GM23338 (cell line): ENCODE measurements around the gene PTH2. TPM values are rescaled to one million over a fixed set of nuclear protein-coding genes. Genes with fewer than 3 reads are reported as not detected.

Source experiments
- ATAC-seq: fragments of 200-7000 bp; cut with Tn5 transposase; 3 replicates; pipeline ENCODE4 v1.9.1; 2020
- DNase-seq: peaks from one replicate; pipeline ENCODE4 v3.0.0-alpha.2; 2015; ENCODE audit warnings: low spot score
- H2AFZ ChIP-seq: fragments of 200-600 bp; sonication (generic); 2 replicates; pipeline ENCODE4 v1.8.0; 2016; ENCODE audit warnings: antibody characterized with exemption, mild to moderate bottlenecking, moderate library complexity
- H3F3A ChIP-seq: fragments of 200-600 bp; sonication (generic); replicated peaks from 2 replicates; pipeline ENCODE4 v1.8.0; 2017; ENCODE audit warnings: antibody characterized with exemption, mixed run types, low read depth
- H3K27ac ChIP-seq: fragments of 200-600 bp; sonication (generic); 2 replicates; pipeline ENCODE4 v1.6.1; 2016; ENCODE audit warnings: low read depth
- H3K27me3 ChIP-seq: fragments of 200-600 bp; sonication (generic); 2 replicates; pipeline ENCODE4 v1.8.0; 2016; ENCODE audit warnings: mild to moderate bottlenecking, mixed run types, moderate library complexity; ENCODE audit not compliant: insufficient read depth
- H3K36me3 ChIP-seq: fragments of 200-600 bp; sonication (generic); 2 replicates; pipeline ENCODE4 v1.8.0; 2016; ENCODE audit warnings: mild to moderate bottlenecking; ENCODE audit not compliant: insufficient read depth
- H3K4me1 ChIP-seq: fragments of 200-600 bp; sonication (generic); 2 replicates; pipeline ENCODE4 v1.8.0; 2016; ENCODE audit warnings: mild to moderate bottlenecking, moderate library complexity; ENCODE audit not compliant: insufficient read depth
- H3K4me2 ChIP-seq: fragments of 200-600 bp; sonication (generic); 2 replicates; pipeline ENCODE4 v1.7.1; 2017; ENCODE audit warnings: mixed run types
- H3K4me3 ChIP-seq: fragments of 200-600 bp; sonication (generic); 2 replicates; pipeline ENCODE4 v1.6.1; 2016; ENCODE audit warnings: mixed run types
- H3K79me2 ChIP-seq: fragments of 200-600 bp; sonication (generic); replicated peaks from 2 replicates; pipeline ENCODE4 v1.8.0; 2017; ENCODE audit warnings: mild to moderate bottlenecking; ENCODE audit not compliant: insufficient read depth
- H3K9me2 ChIP-seq: fragments of 200-600 bp; sonication (generic); 2 replicates; pipeline ENCODE4 v1.8.0; 2017; ENCODE audit not compliant: insufficient read depth
- H4K20me1 ChIP-seq: fragments of 200-600 bp; sonication (generic); replicated peaks from 2 replicates; pipeline ENCODE4 v1.8.0; 2017; ENCODE audit warnings: mild to moderate bottlenecking; ENCODE audit not compliant: insufficient read depth
- H3K27ac Mint-ChIP-seq: 2 replicates; pipeline ENCODE4 v1.8.0; 2020; ENCODE audit warnings: inconsistent platforms, mild to moderate bottlenecking, moderate library complexity, mixed read lengths
- H3K27me3 Mint-ChIP-seq: 3 replicates; pipeline ENCODE4 v1.8.0; 2022; ENCODE audit warnings: low read depth, mild to moderate bottlenecking, moderate library complexity, mixed read lengths, inconsistent platforms; ENCODE audit not compliant: insufficient read depth, poor library complexity
- H3K36me3 Mint-ChIP-seq: 3 replicates; pipeline ENCODE4 v1.8.0; 2021; ENCODE audit warnings: low read depth, mild to moderate bottlenecking, inconsistent platforms, moderate library complexity, mixed read lengths
- H3K4me1 Mint-ChIP-seq: 3 replicates; pipeline ENCODE4 v1.8.0; 2020; ENCODE audit warnings: mild to moderate bottlenecking, inconsistent platforms, mixed read lengths
- H3K4me3 Mint-ChIP-seq: 3 replicates; pipeline ENCODE4 v1.8.0; 2021; ENCODE audit warnings: moderate library complexity, mild to moderate bottlenecking, inconsistent platforms, mixed read lengths
- H3K9me3 Mint-ChIP-seq: 3 replicates; pipeline ENCODE4 v1.8.0; 2020; ENCODE audit warnings: moderate library complexity, mild to moderate bottlenecking, inconsistent platforms, mixed read lengths
- CREB1 ChIP-seq: fragments of 250-450 bp; sonication (Bioruptor Pico); IDR thresholded peaks from 2 replicates; pipeline ENCODE4 v1.5.0; 2020; ENCODE audit warnings: low read depth, mild to moderate bottlenecking, moderate library complexity
- ETS1 ChIP-seq: IDR thresholded peaks from 2 replicates; pipeline ENCODE4 v1.6.1; 2016; ENCODE audit warnings: antibody characterized with exemption
- EZH2 ChIP-seq: fragments of 200-600 bp; sonication (generic); IDR thresholded peaks from one replicate; pipeline ENCODE4 v1.8.0; 2017; ENCODE audit warnings: antibody characterized with exemption, mild to moderate bottlenecking, low read depth; ENCODE audit not compliant: unreplicated experiment
- EZH2phosphoT487 ChIP-seq: fragments of 200-600 bp; sonication (generic); IDR thresholded peaks from one replicate; pipeline ENCODE4 v1.8.1; 2018; ENCODE audit warnings: antibody characterized with exemption; ENCODE audit not compliant: unreplicated experiment
- JUNB ChIP-seq: IDR thresholded peaks from one replicate; pipeline ENCODE4 v1.6.1; 2016; ENCODE audit warnings: antibody characterized with exemption; ENCODE audit not compliant: unreplicated experiment
- NANOG ChIP-seq: IDR thresholded peaks from 2 replicates; pipeline ENCODE4 v1.6.1; 2016; ENCODE audit warnings: antibody characterized with exemption, borderline replicate concordance
- POLR2AphosphoS5 ChIP-seq: IDR thresholded peaks from 2 replicates; pipeline ENCODE4 v1.6.1; 2016; ENCODE audit warnings: antibody characterized with exemption, low read depth
- REST ChIP-seq: IDR thresholded peaks from one replicate; pipeline ENCODE4 v1.6.1; 2018; ENCODE audit warnings: antibody characterized with exemption; ENCODE audit not compliant: unreplicated experiment
- STAT1 ChIP-seq: IDR thresholded peaks from one replicate; pipeline ENCODE4 v1.6.1; 2016; ENCODE audit warnings: antibody characterized with exemption; ENCODE audit not compliant: unreplicated experiment
- ZNF114 ChIP-seq: fragments of 250-450 bp; sonication (Bioruptor Pico); IDR thresholded peaks from 2 replicates; pipeline ENCODE4 v1.5.0; 2020; ENCODE audit warnings: mild to moderate bottlenecking, moderate library complexity
- ZNF331 ChIP-seq: fragments of 250-450 bp; sonication (Bioruptor Pico); IDR thresholded peaks from 2 replicates; pipeline ENCODE4 v1.5.0; 2020; ENCODE audit warnings: low read depth, mild to moderate bottlenecking, moderate library complexity
- polyA plus RNA-seq: library from polyadenylated mRNA; unstranded; fragments of >200 nt; fragmentation: Nextera tagmentation; extraction: Ambion mirVana; gene quantifications from 2 replicates; pipeline ENCODE4 v1.2.1, GENCODE V29; 2016
- total RNA-seq: library from RNA; depleted of rRNA; stranded (reverse); fragments of >200 nt; shearing (Covaris generic); gene quantifications from 2 replicates; pipeline ENCODE4 v1.2.3, GENCODE V29; 2014
- TF ChIP-seq, protein P1 (sequence below): fragments of 250-450 bp; sonication (Bioruptor Pico); IDR thresholded peaks from 2 replicates; pipeline ENCODE4 v1.5.0; 2020; ENCODE audit warnings: mild to moderate bottlenecking, moderate library complexity
- TF ChIP-seq, protein P2 (sequence below), 2 experiments: fragments of 200-600 bp in 1 of 2; sonication (generic) in 1 of 2; conservative IDR thresholded peaks; 2 replicates each; pipeline versions ENCODE4 v1.5.1 to v1.6.1; 2016 to 2017; ENCODE audit warnings: antibody characterized with exemption in 2 of 2, low read depth in 2 of 2, mild to moderate bottlenecking in 2 of 2, moderate library complexity in 1 of 2

Gene PTH2
- total and polyA plus RNA-seq, 2 experiments from 2014 or later: 1.6 TPM; not detected in 1

- H4K20me1 ChIP-seq: peaks cover 8% of the 10 kb centered on the region; the same call in 1 of the 2 replicates
- H3K27ac ChIP-seq: peak within 1 kb of the TSS; percentile 100
- Mint-ChIP-seq H3K4me3 (peak within 1 kb of the TSS; percentile 95), H3K36me3 (peaks cover 44% of the 10 kb centered on the region), H3K9me3 (peaks cover 9% of the 10 kb centered on the region; the same call in 2 of the 3 replicates), H3K27ac (peak within 1 kb of the TSS; percentile 99), H3K4me1 (peaks cover 12% of the 10 kb centered on the region), H3K27me3 (peaks cover 22% of the 10 kb centered on the region)
- peaks cover 4% of the 10 kb centered on the region; the same call in 1 of the 2 replicates for H3K36me3 ChIP-seq
- TF ChIP-seq ZNF331 (CRISPR knock-in tag): no peak
- TF ChIP-seq, protein P1, sequence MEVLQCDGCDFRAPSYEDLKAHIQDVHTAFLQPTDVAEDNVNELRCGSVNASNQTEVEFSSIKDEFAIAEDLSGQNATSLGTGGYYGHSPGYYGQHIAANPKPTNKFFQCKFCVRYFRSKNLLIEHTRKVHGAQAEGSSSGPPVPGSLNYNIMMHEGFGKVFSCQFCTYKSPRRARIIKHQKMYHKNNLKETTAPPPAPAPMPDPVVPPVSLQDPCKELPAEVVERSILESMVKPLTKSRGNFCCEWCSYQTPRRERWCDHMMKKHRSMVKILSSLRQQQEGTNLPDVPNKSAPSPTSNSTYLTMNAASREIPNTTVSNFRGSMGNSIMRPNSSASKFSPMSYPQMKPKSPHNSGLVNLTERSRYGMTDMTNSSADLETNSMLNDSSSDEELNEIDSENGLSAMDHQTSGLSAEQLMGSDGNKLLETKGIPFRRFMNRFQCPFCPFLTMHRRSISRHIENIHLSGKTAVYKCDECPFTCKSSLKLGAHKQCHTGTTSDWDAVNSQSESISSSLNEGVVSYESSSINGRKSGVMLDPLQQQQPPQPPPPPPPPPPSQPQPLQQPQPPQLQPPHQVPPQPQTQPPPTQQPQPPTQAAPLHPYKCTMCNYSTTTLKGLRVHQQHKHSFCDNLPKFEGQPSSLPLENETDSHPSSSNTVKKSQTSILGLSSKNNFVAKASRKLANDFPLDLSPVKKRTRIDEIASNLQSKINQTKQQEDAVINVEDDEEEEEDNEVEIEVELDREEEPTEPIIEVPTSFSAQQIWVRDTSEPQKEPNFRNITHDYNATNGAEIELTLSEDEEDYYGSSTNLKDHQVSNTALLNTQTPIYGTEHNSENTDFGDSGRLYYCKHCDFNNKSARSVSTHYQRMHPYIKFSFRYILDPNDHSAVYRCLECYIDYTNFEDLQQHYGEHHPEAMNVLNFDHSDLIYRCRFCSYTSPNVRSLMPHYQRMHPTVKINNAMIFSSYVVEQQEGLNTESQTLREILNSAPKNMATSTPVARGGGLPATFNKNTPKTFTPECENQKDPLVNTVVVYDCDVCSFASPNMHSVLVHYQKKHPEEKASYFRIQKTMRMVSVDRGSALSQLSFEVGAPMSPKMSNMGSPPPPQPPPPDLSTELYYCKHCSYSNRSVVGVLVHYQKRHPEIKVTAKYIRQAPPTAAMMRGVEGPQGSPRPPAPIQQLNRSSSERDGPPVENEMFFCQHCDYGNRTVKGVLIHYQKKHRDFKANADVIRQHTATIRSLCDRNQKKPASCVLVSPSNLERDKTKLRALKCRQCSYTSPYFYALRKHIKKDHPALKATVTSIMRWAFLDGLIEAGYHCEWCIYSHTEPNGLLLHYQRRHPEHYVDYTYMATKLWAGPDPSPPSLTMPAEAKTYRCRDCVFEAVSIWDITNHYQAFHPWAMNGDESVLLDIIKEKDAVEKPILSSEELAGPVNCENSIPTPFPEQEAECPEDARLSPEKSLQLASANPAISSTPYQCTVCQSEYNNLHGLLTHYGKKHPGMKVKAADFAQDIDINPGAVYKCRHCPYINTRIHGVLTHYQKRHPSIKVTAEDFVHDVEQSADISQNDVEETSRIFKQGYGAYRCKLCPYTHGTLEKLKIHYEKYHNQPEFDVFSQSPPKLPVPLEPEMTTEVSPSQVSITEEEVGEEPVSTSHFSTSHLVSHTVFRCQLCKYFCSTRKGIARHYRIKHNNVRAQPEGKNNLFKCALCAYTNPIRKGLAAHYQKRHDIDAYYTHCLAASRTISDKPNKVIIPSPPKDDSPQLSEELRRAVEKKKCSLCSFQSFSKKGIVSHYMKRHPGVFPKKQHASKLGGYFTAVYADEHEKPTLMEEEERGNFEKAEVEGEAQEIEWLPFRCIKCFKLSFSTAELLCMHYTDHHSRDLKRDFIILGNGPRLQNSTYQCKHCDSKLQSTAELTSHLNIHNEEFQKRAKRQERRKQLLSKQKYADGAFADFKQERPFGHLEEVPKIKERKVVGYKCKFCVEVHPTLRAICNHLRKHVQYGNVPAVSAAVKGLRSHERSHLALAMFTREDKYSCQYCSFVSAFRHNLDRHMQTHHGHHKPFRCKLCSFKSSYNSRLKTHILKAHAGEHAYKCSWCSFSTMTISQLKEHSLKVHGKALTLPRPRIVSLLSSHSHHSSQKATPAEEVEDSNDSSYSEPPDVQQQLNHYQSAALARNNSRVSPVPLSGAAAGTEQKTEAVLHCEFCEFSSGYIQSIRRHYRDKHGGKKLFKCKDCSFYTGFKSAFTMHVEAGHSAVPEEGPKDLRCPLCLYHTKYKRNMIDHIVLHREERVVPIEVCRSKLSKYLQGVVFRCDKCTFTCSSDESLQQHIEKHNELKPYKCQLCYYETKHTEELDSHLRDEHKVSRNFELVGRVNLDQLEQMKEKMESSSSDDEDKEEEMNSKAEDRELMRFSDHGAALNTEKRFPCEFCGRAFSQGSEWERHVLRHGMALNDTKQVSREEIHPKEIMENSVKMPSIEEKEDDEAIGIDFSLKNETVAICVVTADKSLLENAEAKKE (CRISPR knock-in tag): no peak
- no peak for TF ChIP-seq EZH2phosphoT487
- no peak for TF ChIP-seq EZH2
- TF ChIP-seq ZNF114 (CRISPR knock-in tag): no peak
- no peak for TF ChIP-seq JUNB
- TF ChIP-seq STAT1: no peak
- TF ChIP-seq CREB1 (CRISPR knock-in tag): peak; percentile 34
- peak; percentile 90 for TF ChIP-seq POLR2AphosphoS5
- TF ChIP-seq REST: no peak
- peak; percentile 53 for TF ChIP-seq ETS1
- TF ChIP-seq, protein P2, sequence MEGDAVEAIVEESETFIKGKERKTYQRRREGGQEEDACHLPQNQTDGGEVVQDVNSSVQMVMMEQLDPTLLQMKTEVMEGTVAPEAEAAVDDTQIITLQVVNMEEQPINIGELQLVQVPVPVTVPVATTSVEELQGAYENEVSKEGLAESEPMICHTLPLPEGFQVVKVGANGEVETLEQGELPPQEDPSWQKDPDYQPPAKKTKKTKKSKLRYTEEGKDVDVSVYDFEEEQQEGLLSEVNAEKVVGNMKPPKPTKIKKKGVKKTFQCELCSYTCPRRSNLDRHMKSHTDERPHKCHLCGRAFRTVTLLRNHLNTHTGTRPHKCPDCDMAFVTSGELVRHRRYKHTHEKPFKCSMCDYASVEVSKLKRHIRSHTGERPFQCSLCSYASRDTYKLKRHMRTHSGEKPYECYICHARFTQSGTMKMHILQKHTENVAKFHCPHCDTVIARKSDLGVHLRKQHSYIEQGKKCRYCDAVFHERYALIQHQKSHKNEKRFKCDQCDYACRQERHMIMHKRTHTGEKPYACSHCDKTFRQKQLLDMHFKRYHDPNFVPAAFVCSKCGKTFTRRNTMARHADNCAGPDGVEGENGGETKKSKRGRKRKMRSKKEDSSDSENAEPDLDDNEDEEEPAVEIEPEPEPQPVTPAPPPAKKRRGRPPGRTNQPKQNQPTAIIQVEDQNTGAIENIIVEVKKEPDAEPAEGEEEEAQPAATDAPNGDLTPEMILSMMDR (conservative IDR thresholded peaks at IDR 0.05; ENCODE audit: low read depth in 2 of 2): no peak
- TF ChIP-seq NANOG: no peak
- ATAC-seq (peak; percentile 88), DNase-seq (peak; percentile 100)
- no peak within 1 kb of the TSS for H2AFZ ChIP-seq
- H3F3A ChIP-seq: peaks cover 19% of the 10 kb centered on the region; the same call in 1 of the 2 replicates
- H3K27me3 ChIP-seq: no peaks in the 10 kb centered on the region
- peak within 1 kb of the TSS; percentile 87 for H3K4me2 ChIP-seq
- peaks cover 31% of the 10 kb centered on the region for H3K79me2 ChIP-seq
- no peaks in the 10 kb centered on the region for H3K9me2 ChIP-seq
- H3K4me3 ChIP-seq: peak within 1 kb of the TSS; percentile 85
- H3K4me1 ChIP-seq: peaks cover 17% of the 10 kb centered on the region; the same call in 1 of the 2 replicates
Measured at GRCh38 chr19:49453013-49453756, 29.9 kb upstream of the PTH2 start, which contains the start of gene ALDH16A1. ALDH16A1 (plus strand) TSS chr19:49453225; CDS start chr19:49453332, 107 bp downstream.
